ENCODE data around the gene CD84.

DNA sequence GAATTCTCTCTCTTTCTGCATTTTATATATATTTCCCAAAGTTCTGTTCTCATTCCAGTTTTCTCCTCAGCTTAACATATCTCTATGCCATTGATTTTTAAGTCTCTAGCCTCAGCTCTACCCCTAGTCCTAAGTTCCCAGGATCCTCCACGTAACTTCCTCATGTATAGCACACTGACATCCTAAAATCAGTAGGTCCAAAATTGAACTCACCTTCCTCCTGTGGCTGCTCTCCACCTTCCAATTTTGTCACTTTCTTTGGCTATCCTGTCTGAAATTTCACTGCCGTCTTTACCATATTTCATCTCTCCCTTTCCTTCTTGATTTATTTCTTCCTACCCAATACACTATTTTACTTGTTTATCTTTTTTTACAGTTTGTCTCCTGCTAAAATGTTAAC, 57.7 kb downstream of the CD84 start:
- TF ChIP-seq GATA2 (IDR thresholded peaks at IDR 0.05; ENCODE audit: low read depth, low read length) (no peak), GATA3 (IDR thresholded peaks at IDR 0.05; ENCODE audit: low read depth, low read length) (no peak)
